Epithelial cell of prostate (primary cell): ENCODE measurements around the gene DAPP1.
A peak's percentile ranks its signal among the peaks of the same experiment; 100 is the strongest.
"Not testable (repeated sequence)": the region's sequence is repeated elsewhere in the genome, so short reads cannot be mapped to it uniquely, and the experiment has no call there.

Source experiments
- DNase-seq: peaks from one replicate; pipeline ENCODE4 v3.0.0-alpha.2; 2011; ENCODE audit warnings: low read depth, low spot score
- H3K27ac ChIP-seq: fragments of 450-650 bp; 2 replicates; pipeline ENCODE4 v1.5.1; 2017; ENCODE audit warnings: mild to moderate bottlenecking

Gene DAPP1, protein sequence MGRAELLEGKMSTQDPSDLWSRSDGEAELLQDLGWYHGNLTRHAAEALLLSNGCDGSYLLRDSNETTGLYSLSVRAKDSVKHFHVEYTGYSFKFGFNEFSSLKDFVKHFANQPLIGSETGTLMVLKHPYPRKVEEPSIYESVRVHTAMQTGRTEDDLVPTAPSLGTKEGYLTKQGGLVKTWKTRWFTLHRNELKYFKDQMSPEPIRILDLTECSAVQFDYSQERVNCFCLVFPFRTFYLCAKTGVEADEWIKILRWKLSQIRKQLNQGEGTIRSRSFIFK

GRCh38 chr4:99816545-99817308, at the start of gene DAPP1:
DAPP1 (plus strand) TSS chr4:99816827; CDS start chr4:99816914, 87 bp downstream.
- DNase-seq = peak; percentile 100

GRCh38 chr4:99770842-99771241, 45.8 kb upstream of the DAPP1 start:
- DNase-seq, H3K27ac ChIP-seq: not testable (repeated sequence)

More at GRCh38 chr4:99816545-99817308, at the start of gene DAPP1:
- peak within 1 kb of the TSS; percentile 96 for H3K27ac ChIP-seq

- no peak for DNase-seq
- no peak overlapping the region for H3K27ac ChIP-seq
These were observed 32.7 kb upstream of the DAPP1 start for GRCh38 chr4:99783940-99784339.

DNA sequence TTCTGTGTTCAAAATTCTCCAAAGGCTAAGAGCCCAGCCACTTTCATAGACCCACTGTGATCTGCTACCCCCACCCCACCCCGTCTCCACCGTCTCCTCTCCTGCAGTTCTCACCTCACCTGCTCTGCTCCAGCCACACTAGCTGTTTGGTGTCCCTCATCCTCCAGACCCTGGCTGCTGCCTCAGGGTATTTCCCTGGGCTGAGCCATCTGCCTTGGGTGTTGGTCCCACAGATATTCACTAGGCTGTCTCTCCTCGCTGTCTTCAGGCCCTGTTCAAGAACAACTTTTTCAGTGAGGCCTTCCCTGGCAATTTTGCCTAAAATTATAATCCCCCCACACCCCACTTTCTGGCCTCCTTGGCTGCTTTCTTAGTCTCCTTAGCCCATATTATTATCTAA, 31.8 kb upstream of the DAPP1 start:
- H3K27ac ChIP-seq = no peak overlapping the region
- no peak for DNase-seq

- peak; percentile 44 for DNase-seq
- no peak overlapping the region for H3K27ac ChIP-seq
These were observed 25.6 kb upstream of the DAPP1 start for GRCh38 chr4:99790796-99791617.

DNA sequence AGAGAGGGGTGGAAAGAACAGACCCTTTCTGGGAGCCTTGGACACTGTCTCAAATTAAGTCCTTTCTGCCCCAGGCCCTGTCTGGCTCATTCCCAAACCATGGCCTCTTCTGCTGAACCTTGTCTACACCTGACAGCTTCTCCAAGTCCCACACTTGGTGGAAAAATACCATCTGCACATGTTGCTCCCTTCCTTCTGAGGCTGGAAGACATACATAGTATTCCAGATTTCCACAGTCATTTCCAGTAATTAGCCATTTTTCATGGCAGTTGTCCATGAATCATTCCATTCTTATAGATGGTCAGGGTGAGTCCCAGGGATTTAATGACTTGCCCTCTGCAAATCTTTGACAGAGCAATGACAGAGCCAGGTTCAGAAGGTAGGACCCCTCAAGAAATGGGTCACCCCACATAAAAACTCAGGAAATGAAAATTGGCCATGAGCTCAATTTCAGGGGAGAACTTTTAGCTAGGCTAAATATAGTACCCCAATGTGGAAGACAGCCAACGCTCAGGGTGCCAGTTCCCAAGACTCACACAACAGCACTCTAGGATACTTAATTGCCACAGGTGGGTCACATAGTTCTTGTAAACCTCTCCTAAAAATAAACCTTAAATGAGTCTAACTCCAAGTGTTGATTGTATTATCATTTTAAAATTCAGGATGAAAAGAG, 16.2 kb upstream of the DAPP1 start:
- H3K27ac ChIP-seq = no peak overlapping the region
- no peak for DNase-seq

DNA sequence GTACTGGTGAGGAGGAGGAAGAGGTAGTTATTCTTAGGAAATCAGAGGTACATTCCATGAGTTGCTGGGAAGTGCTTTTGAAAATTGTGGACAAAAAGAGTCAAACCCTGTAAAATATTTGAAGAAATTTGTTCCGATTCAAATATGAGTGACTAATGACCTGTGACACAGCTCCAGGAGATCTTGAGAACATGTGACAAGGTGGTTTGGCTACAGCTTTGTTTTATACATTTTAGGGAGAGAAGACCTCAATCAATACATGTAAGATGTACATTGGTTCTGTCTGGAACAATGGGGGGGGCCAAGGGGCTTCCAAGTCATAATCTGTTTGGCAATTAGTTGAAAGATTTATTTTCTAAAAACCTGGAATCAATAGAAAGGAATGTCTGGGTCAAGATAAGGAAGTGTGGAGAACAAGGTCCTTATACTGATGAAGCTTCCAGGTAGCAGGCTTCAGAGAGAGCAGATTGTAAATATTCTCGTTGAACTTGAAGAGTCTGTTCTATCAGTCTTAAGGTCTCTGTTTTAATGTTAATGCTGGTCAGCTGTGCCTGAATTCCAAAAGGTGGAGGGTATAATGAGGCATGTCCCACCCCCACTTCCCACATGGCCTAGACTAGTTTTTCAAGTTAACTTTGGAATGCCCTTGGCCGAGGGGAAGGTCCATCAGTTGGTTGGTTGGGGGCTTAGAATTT, 15.5 kb upstream of the DAPP1 start:
- DNase-seq = no peak
- no peak overlapping the region for H3K27ac ChIP-seq

DNA sequence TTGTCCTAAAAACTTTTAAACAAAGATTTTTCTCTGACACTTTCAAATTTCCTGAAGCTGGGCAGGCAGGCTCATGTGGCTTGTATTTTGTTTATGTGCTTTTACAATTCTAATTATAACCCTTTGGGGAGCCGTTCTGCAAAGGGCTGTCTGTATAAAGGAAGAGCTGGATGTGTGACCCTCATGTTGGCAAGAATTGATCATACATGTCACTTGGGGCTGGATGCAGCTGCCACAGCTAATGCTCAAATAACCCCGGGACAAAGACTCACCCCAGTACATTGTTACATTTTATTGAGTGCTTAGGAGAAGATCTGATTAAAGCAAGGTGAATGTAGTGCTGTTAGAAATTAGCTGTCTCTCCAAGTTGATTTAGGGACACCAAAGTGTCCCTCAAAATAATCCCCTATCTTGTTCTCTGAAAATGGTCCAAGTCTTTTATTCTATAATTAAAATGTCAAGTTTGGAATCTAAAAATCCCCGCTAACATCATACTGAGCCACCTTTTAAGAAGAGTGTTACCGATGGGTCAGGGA, 13.0 kb upstream of the DAPP1 start:
- no peak overlapping the region for H3K27ac ChIP-seq
- no peak for DNase-seq

GRCh38 chr4:99806545-99806944, 10.1 kb upstream of the DAPP1 start:
- no peak for DNase-seq
- no peak overlapping the region for H3K27ac ChIP-seq

GRCh38 chr4:99807666-99808065, 9.0 kb upstream of the DAPP1 start:
- no peak overlapping the region for H3K27ac ChIP-seq
- DNase-seq = no peak

DNA sequence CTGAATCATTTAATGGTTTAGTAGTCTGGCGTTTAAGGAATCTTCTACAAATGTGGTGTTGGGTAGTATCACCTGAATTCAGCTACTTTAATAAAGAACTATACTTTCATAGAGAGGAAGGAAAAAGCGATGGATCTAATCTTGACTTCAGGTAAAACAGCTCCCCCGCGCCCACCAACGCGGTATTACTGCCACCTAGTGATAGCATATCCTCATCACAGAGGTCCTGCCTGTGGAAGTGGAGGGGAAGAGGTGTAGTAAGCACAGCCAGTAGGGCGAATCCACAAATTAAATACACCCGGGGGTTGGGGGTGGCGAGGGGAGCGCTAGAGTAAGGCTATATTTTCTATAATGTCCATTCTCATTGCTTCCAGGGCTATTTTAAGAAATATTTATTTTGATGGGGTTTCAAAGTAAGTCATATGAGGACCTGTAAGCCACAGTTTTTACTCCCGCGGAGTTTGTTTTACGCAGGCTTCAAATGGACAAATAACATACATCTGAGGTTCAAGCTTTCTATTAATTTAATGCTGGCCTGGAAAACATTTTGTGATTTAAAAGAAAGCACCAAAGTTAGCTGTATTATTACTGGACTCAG, 8.3 kb upstream of the DAPP1 start:
- no peak for DNase-seq
- H3K27ac ChIP-seq = no peak overlapping the region

- DNase-seq = no peak
- no peak overlapping the region for H3K27ac ChIP-seq
These were observed 7.3 kb upstream of the DAPP1 start for GRCh38 chr4:99809326-99809725.

GRCh38 chr4:99810536-99810935, 6.1 kb upstream of the DAPP1 start:
- DNase-seq = no peak

GRCh38 chr4:99811117-99811516, 5.5 kb upstream of the DAPP1 start:
- no peak for DNase-seq
- no peak overlapping the region for H3K27ac ChIP-seq

More at GRCh38 chr4:99810536-99810935, 6.1 kb upstream of the DAPP1 start:
- H3K27ac ChIP-seq = no peak overlapping the region

DNA sequence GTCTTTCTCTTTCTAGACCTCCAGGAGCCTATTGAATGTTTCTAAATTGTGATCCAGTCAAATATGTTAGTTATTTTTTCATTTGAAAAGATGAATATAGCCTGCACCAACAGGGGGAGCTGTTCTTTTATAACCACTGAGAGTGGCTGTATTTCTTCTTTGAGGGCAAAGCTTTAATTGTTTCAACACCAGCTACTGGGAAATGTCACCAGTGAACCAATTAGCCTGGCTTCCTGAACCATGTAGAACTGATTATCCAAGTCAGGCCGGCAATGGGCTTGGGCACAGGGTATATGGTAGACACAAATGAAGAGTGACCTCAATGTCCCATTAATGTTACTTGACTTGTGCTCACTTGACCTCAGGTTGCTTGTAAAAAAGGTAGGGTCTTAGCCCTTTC, 4.8 kb upstream of the DAPP1 start:
- DNase-seq = no peak
- no peak overlapping the region for H3K27ac ChIP-seq

GRCh38 chr4:99815597-99816011, 1.0 kb upstream of the DAPP1 start:
- peak; percentile 100 for DNase-seq
- peak overlapping the region; percentile 96 for H3K27ac ChIP-seq

- H3K27ac ChIP-seq = peak overlapping the region; percentile 96
- DNase-seq = peak; percentile 69
These were observed 773 bp downstream of the DAPP1 start for GRCh38 chr4:99817309-99817890.

- H3K27ac ChIP-seq = peak overlapping the region; percentile 96
- DNase-seq = no peak
These were observed 2.0 kb downstream of the DAPP1 start for GRCh38 chr4:99818661-99819060.
